ENCODE measurements around the gene ZNF770.

ZNF770 gene

GRCh38 chr15:35000511-35000910 lies 12.4 kb upstream of the ZNF770 start:
- H3K4me1 ChIP-seq (ENCODE audit: insufficient read depth, low read length) = no peaks in the 10 kb centered on the region
- no peaks in the 10 kb centered on the region for H3K9me3 ChIP-seq (ENCODE audit: low read length)
- no peak overlapping the region for H3K9ac ChIP-seq (ENCODE audit: low read length)
- no peak overlapping the region for H3K4me3 ChIP-seq (ENCODE audit: low read depth in 1 of 2, low read length in 2 of 2)
- H3K27ac ChIP-seq (ENCODE audit: low read depth, low read length) = no peak overlapping the region
- no peaks in the 10 kb centered on the region for H3K36me3 ChIP-seq (ENCODE audit: insufficient read depth, low read length)
- no peaks in the 10 kb centered on the region for H3K27me3 ChIP-seq (ENCODE audit: control insufficient read depth in 1 of 2, insufficient read depth in 2 of 2, low read length in 2 of 2)

GRCh38 chr15:34999906-35000305 lies 11.8 kb upstream of the ZNF770 start:
- H3K4me1 ChIP-seq (ENCODE audit: insufficient read depth, low read length) = no peaks in the 10 kb centered on the region
- H3K9me3 ChIP-seq (ENCODE audit: low read length) = no peaks in the 10 kb centered on the region
- H3K27me3 ChIP-seq (ENCODE audit: control insufficient read depth in 1 of 2, insufficient read depth in 2 of 2, low read length in 2 of 2) = no peaks in the 10 kb centered on the region
- H3K9ac ChIP-seq (ENCODE audit: low read length) = no peak overlapping the region
- no peaks in the 10 kb centered on the region for H3K36me3 ChIP-seq (ENCODE audit: insufficient read depth, low read length)
- no peak overlapping the region for H3K27ac ChIP-seq (ENCODE audit: low read depth, low read length)
- no peak overlapping the region for H3K4me3 ChIP-seq (ENCODE audit: low read depth in 1 of 2, low read length in 2 of 2)

GRCh38 chr15:34994925-34995324 lies 6.8 kb upstream of the ZNF770 start:
- no peaks in the 10 kb centered on the region for H3K4me1 ChIP-seq (ENCODE audit: insufficient read depth, low read length)
- H3K36me3 ChIP-seq (ENCODE audit: insufficient read depth, low read length) = no peaks in the 10 kb centered on the region

GRCh38 chr15:34993877-34994276 lies 5.8 kb upstream of the ZNF770 start:
- no peaks in the 10 kb centered on the region for H3K27me3 ChIP-seq (ENCODE audit: control insufficient read depth in 1 of 2, insufficient read depth in 2 of 2, low read length in 2 of 2)
- H3K36me3 ChIP-seq (ENCODE audit: insufficient read depth, low read length) = no peaks in the 10 kb centered on the region
- peaks cover 5% of the 10 kb centered on the region for H3K4me1 ChIP-seq (ENCODE audit: insufficient read depth, low read length)
- H3K9ac ChIP-seq (ENCODE audit: low read length) = no peak overlapping the region
- H3K27ac ChIP-seq (ENCODE audit: low read depth, low read length) = no peak overlapping the region
- no peak overlapping the region for H3K4me3 ChIP-seq (ENCODE audit: low read depth in 1 of 2, low read length in 2 of 2)
- no peaks in the 10 kb centered on the region for H3K9me3 ChIP-seq (ENCODE audit: low read length)

More at GRCh38 chr15:34994925-34995324, 6.8 kb upstream of the ZNF770 start:
- Histone ChIP-seq H3K27ac (ENCODE audit: low read depth, low read length) (no peak overlapping the region), H3K9me3 (ENCODE audit: low read length) (no peaks in the 10 kb centered on the region), H3K9ac (ENCODE audit: low read length) (no peak overlapping the region), H3K27me3 (ENCODE audit: control insufficient read depth in 1 of 2, insufficient read depth in 2 of 2, low read length in 2 of 2) (no peaks in the 10 kb centered on the region), H3K4me3 (ENCODE audit: low read depth in 1 of 2, low read length in 2 of 2) (no peak overlapping the region)

- Histone ChIP-seq H3K4me3 (ENCODE audit: low read depth in 1 of 2, low read length in 2 of 2) (no peak overlapping the region), H3K27ac (ENCODE audit: low read depth, low read length) (no peak overlapping the region), H3K27me3 (ENCODE audit: control insufficient read depth in 1 of 2, insufficient read depth in 2 of 2, low read length in 2 of 2) (no peaks in the 10 kb centered on the region), H3K9me3 (ENCODE audit: low read length) (no peaks in the 10 kb centered on the region), H3K9ac (ENCODE audit: low read length) (no peak overlapping the region), H3K4me1 (ENCODE audit: insufficient read depth, low read length) (peaks cover 6% of the 10 kb centered on the region), H3K36me3 (ENCODE audit: insufficient read depth, low read length) (no peaks in the 10 kb centered on the region)
Observed at GRCh38 chr15:34993412-34993811, 5.3 kb upstream of the ZNF770 start.

GRCh38 chr15:34987609-34988026 lies 469 bp downstream of the ZNF770 start:
- Histone ChIP-seq H3K27me3 (ENCODE audit: control insufficient read depth in 1 of 2, insufficient read depth in 2 of 2, low read length in 2 of 2) (no peaks in the 10 kb centered on the region), H3K4me3 (ENCODE audit: low read depth in 1 of 2, low read length in 2 of 2) (peak overlapping the region; percentile 83 to 100), H3K4me1 (ENCODE audit: insufficient read depth, low read length) (peaks cover 25% of the 10 kb centered on the region), H3K9me3 (ENCODE audit: low read length) (no peaks in the 10 kb centered on the region), H3K36me3 (ENCODE audit: insufficient read depth, low read length) (peaks cover 4% of the 10 kb centered on the region), H3K9ac (ENCODE audit: low read length) (peak overlapping the region; percentile 100), H3K27ac (ENCODE audit: low read depth, low read length) (peak overlapping the region; percentile 98)

- Histone ChIP-seq H3K4me3 (ENCODE audit: low read depth in 1 of 2, low read length in 2 of 2) (peak overlapping the region; percentile 83 to 100), H3K4me1 (ENCODE audit: insufficient read depth, low read length) (peaks cover 25% of the 10 kb centered on the region), H3K9me3 (ENCODE audit: low read length) (no peaks in the 10 kb centered on the region), H3K36me3 (ENCODE audit: insufficient read depth, low read length) (peaks cover 4% of the 10 kb centered on the region), H3K27me3 (ENCODE audit: control insufficient read depth in 1 of 2, insufficient read depth in 2 of 2, low read length in 2 of 2) (no peaks in the 10 kb centered on the region), H3K9ac (ENCODE audit: low read length) (peak overlapping the region; percentile 100), H3K27ac (ENCODE audit: low read depth, low read length) (peak overlapping the region; percentile 98)
Observed at GRCh38 chr15:34986771-34987480, 1.2 kb downstream of the ZNF770 start.

GRCh38 chr15:34986326-34986725 lies 1.8 kb downstream of the ZNF770 start:
- Histone ChIP-seq H3K27me3 (ENCODE audit: control insufficient read depth in 1 of 2, insufficient read depth in 2 of 2, low read length in 2 of 2) (no peaks in the 10 kb centered on the region), H3K4me3 (ENCODE audit: low read depth in 1 of 2, low read length in 2 of 2) (peak overlapping the region in 1 of 2 donors; percentile 100), H3K9me3 (ENCODE audit: low read length) (no peaks in the 10 kb centered on the region), H3K27ac (ENCODE audit: low read depth, low read length) (no peak overlapping the region), H3K9ac (ENCODE audit: low read length) (no peak overlapping the region), H3K4me1 (ENCODE audit: insufficient read depth, low read length) (peaks cover 25% of the 10 kb centered on the region), H3K36me3 (ENCODE audit: insufficient read depth, low read length) (peaks cover 7% of the 10 kb centered on the region)

- peaks cover 9% of the 10 kb centered on the region for H3K36me3 ChIP-seq (ENCODE audit: insufficient read depth, low read length)
- no peaks in the 10 kb centered on the region for H3K27me3 ChIP-seq (ENCODE audit: control insufficient read depth in 1 of 2, insufficient read depth in 2 of 2, low read length in 2 of 2)
- no peaks in the 10 kb centered on the region for H3K9me3 ChIP-seq (ENCODE audit: low read length)
- H3K4me1 ChIP-seq (ENCODE audit: insufficient read depth, low read length) = peaks cover 25% of the 10 kb centered on the region
- H3K27ac ChIP-seq (ENCODE audit: low read depth, low read length) = no peak overlapping the region
- H3K4me3 ChIP-seq (ENCODE audit: low read depth in 1 of 2, low read length in 2 of 2) = no peak overlapping the region
- no peak overlapping the region for H3K9ac ChIP-seq (ENCODE audit: low read length)
Observed at GRCh38 chr15:34984889-34985630, 3.0 kb downstream of the ZNF770 start.

- Histone ChIP-seq H3K9me3 (ENCODE audit: low read length) (no peaks in the 10 kb centered on the region), H3K9ac (ENCODE audit: low read length) (no peak overlapping the region), H3K27me3 (ENCODE audit: control insufficient read depth in 1 of 2, insufficient read depth in 2 of 2, low read length in 2 of 2) (no peaks in the 10 kb centered on the region), H3K4me1 (ENCODE audit: insufficient read depth, low read length) (no peaks in the 10 kb centered on the region), H3K4me3 (ENCODE audit: low read depth in 1 of 2, low read length in 2 of 2) (no peak overlapping the region), H3K27ac (ENCODE audit: low read depth, low read length) (no peak overlapping the region), H3K36me3 (ENCODE audit: insufficient read depth, low read length) (peaks cover 5% of the 10 kb centered on the region)
Observed at GRCh38 chr15:34976743-34977142, 11.3 kb downstream of the ZNF770 start.

GRCh38 chr15:34976073-34976472 lies 12.0 kb downstream of the ZNF770 start:
- H3K27me3 ChIP-seq (ENCODE audit: control insufficient read depth in 1 of 2, insufficient read depth in 2 of 2, low read length in 2 of 2) = no peaks in the 10 kb centered on the region
- H3K27ac ChIP-seq (ENCODE audit: low read depth, low read length) = no peak overlapping the region
- H3K36me3 ChIP-seq (ENCODE audit: insufficient read depth, low read length) = no peaks in the 10 kb centered on the region
- no peaks in the 10 kb centered on the region for H3K4me1 ChIP-seq (ENCODE audit: insufficient read depth, low read length)
- no peaks in the 10 kb centered on the region for H3K9me3 ChIP-seq (ENCODE audit: low read length)
- H3K9ac ChIP-seq (ENCODE audit: low read length) = no peak overlapping the region
- no peak overlapping the region for H3K4me3 ChIP-seq (ENCODE audit: low read depth in 1 of 2, low read length in 2 of 2)
